ENCODE measurements around the gene VPREB3. TPM values are rescaled to one million over a fixed set of nuclear protein-coding genes. Genes with fewer than 3 reads are reported as not detected.

The VPREB3 gene
- total RNA-seq, 2 experiments from 2014 or later: 0.80 TPM; not detected in 1

GRCh38 chr22:23789638-23790037, 35.4 kb upstream of the VPREB3 start:
- no peak overlapping the region for H3K4me3 Mint-ChIP-seq

GRCh38 chr22:23789121-23789520, 34.9 kb upstream of the VPREB3 start:
- ChIA-PET POLR2A (no interaction called here), CTCF (interaction anchor here (1.6 kb wide), 1 partner anchor 20 kb away, joined by 3 read pairs; no protein-coding TSS in a partner anchor)
- Mint-ChIP-seq H3K4me1 (peaks cover 30% of the 10 kb centered on the region), H3K27ac (no peak overlapping the region), H3K27me3 (no peaks in the 10 kb centered on the region), H3K4me3 (no peak overlapping the region), H3K9me3 (ENCODE audit: low read depth) (no peaks in the 10 kb centered on the region), H3K36me3 (ENCODE audit: low read depth) (peaks cover 15% of the 10 kb centered on the region)
- intact Hi-C loops (cut with DNase I, micrococcal nuclease): loop anchor here in 1 of 2 experiments (5.0 kb wide), 1 partner anchor 103 kb away; the partner anchor contains the start of gene MIF
- ATAC-seq (no peak), DNase-seq (no peak)

More at GRCh38 chr22:23789638-23790037, 35.4 kb upstream of the VPREB3 start:
- POLR2A ChIA-PET: no interaction called here
- Mint-ChIP-seq H3K4me1 (peaks cover 26% of the 10 kb centered on the region), H3K27ac (no peak overlapping the region), H3K27me3 (no peaks in the 10 kb centered on the region), H3K36me3 (ENCODE audit: low read depth) (peaks cover 17% of the 10 kb centered on the region), H3K9me3 (ENCODE audit: low read depth) (no peaks in the 10 kb centered on the region)
- ATAC-seq (no peak), DNase-seq (no peak)
- intact Hi-C loops (cut with DNase I, micrococcal nuclease): loop anchor here in 1 of 2 experiments (5.0 kb wide), 1 partner anchor 103 kb away; the partner anchor contains the start of gene MIF
- CTCF ChIA-PET: interaction anchor here (0.5 to 1.6 kb wide), 3 partner anchors 21 to 657 kb away, joined by 3 to 5 read pairs (median 3); no protein-coding TSS in a partner anchor

DNA sequence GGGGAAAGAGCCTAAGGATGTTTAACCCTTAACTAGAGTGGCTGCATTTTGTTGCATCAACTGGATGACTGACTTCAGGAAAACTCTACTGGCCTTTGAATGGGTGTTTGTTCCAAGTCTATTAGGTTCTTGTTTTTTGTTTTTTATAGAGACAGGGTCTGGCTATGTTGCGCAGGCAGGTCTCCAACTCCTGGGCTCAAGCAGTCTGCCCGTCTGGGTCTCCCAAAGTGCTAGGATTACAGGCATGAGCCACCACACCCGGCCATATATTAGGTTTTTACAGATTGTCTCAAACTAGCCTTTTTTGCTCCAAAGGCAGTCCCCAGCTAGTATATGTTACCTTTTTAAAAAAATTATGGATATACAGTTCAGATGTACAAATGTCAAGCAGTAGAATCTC, 33.7 kb upstream of the VPREB3 start:
- intact Hi-C loops (cut with DNase I, micrococcal nuclease): loop anchor here (1.0 to 5.0 kb wide), 12 partner anchors 16 to 767 kb away; partner anchors contain the start of genes DERL3 (in 2 of the 2), MIF (in 2 of the 2), CABIN1 (in 1 of the 2) and CHCHD10 (in 1 of the 2)
- CTCF ChIA-PET: no interaction called here

DNA sequence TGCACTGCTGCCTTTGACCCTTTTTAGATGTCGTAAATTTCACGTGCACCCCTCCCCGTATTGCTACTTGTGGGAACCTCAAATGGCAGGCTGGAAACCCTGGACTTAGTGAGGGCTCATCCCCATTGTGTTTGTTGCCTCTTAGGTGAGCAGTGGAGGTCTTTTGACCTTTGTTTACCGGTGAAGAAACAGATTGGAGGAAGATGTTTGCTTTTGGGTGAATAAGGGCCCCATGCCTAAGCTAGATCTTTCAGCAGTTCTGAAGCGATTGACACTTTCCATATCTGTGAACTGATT, 33.3 kb upstream of the VPREB3 start:
- H3K4me1 Mint-ChIP-seq: peaks cover 30% of the 10 kb centered on the region
- H3K9me3 Mint-ChIP-seq (ENCODE audit: low read depth): no peaks in the 10 kb centered on the region
- peak overlapping the region; percentile 84 for H3K4me3 Mint-ChIP-seq
- H3K27me3 Mint-ChIP-seq: no peaks in the 10 kb centered on the region
- ChIA-PET CTCF (interaction anchor here (1.9 kb wide), 1 partner anchor 13 kb away, joined by 8 read pairs; no protein-coding TSS in a partner anchor), POLR2A (interaction anchor here (1.3 kb wide), 1 partner anchor 107 kb away, joined by 4 read pairs; the partner anchor contains the start of gene MIF)
- DNase-seq (no peak), ATAC-seq (peak; percentile 41)
- H3K27ac Mint-ChIP-seq: peak overlapping the region; percentile 86
- H3K36me3 Mint-ChIP-seq (ENCODE audit: low read depth): peaks cover 10% of the 10 kb centered on the region
- intact Hi-C loops (cut with DNase I, micrococcal nuclease): loop anchor here (1.0 to 5.0 kb wide), 12 partner anchors 15 to 767 kb away; partner anchors contain the start of genes DERL3 (in 2 of the 2), MIF (in 2 of the 2), CABIN1 (in 1 of the 2) and CHCHD10 (in 1 of the 2)

More for the DNA sequence above, 33.7 kb upstream of the VPREB3 start:
- Mint-ChIP-seq H3K9me3 (ENCODE audit: low read depth) (no peaks in the 10 kb centered on the region), H3K27me3 (no peaks in the 10 kb centered on the region), H3K36me3 (ENCODE audit: low read depth) (peaks cover 10% of the 10 kb centered on the region), H3K27ac (peak overlapping the region; percentile 86), H3K4me3 (peak overlapping the region; percentile 84), H3K4me1 (peaks cover 30% of the 10 kb centered on the region)
- no peak for ATAC-seq
- DNase-seq: no peak
- POLR2A ChIA-PET: no interaction called here

GRCh38 chr22:23786752-23787599, 32.8 kb upstream of the VPREB3 start, which contains the start of gene SMARCB1:
Gene SMARCB1 (plus strand): TSS chr22:23786966. CDS start chr22:23787170, 204 bp downstream.
- intact Hi-C loops (cut with DNase I, micrococcal nuclease): loop anchor here (1.0 to 5.0 kb wide), 12 partner anchors 15 to 768 kb away; partner anchors contain the start of genes DERL3 (in 2 of the 2), MIF (in 2 of the 2), ZNF70 (in 2 of the 2) and CABIN1 (in 1 of the 2)
- H3K27me3 Mint-ChIP-seq: no peaks in the 10 kb centered on the region
- POLR2A ChIA-PET: interaction anchor here (0.7 to 1.5 kb wide), 5 partner anchors 12 to 107 kb away, joined by 3 to 5 read pairs (median 3); partner anchors contain the start of genes MIF, MMP11 and SLC2A11
- peak; percentile 81 for ATAC-seq
- peak within 1 kb of the TSS; percentile 94 for H3K27ac Mint-ChIP-seq
- H3K4me1 Mint-ChIP-seq: peaks cover 30% of the 10 kb centered on the region
- no peaks in the 10 kb centered on the region for H3K9me3 Mint-ChIP-seq (ENCODE audit: low read depth)
- H3K36me3 Mint-ChIP-seq (ENCODE audit: low read depth): peaks cover 7% of the 10 kb centered on the region
- DNase-seq: peak; percentile 96
- H3K4me3 Mint-ChIP-seq: peak within 1 kb of the TSS; percentile 84
- CTCF ChIA-PET: interaction anchor here (1.0 to 1.9 kb wide), 3 partner anchors 12 to 32 kb away, joined by 3 to 8 read pairs (median 5); no protein-coding TSS in a partner anchor

DNA sequence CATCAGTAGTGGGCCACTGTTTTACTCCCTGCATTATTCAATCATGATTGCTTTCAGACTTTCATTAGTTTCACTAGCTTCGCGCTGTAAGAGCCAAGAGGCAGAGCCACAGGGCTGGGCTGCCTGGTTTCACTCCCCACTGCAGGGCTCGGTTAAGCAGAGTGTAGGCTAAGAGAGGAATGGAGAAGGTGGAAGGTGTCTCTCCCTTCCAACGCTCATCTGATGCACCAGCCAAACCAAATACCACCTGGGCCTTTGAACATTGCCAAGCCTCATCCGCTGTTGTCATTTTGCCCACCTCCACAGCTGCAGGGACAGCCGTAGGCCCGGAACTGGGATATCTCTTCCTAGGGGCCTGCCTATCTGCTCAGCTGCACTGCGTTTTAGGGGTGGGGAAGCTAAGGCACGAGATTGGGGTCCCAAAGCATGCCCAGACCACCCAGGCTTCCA, 32.1 kb upstream of the VPREB3 start:
- ChIA-PET CTCF (interaction anchor here (1.0 to 1.9 kb wide), 3 partner anchors 11 to 31 kb away, joined by 3 to 8 read pairs (median 5); no protein-coding TSS in a partner anchor), POLR2A (interaction anchor here (0.7 to 1.5 kb wide), 5 partner anchors 12 to 108 kb away, joined by 3 to 5 read pairs (median 4); partner anchors contain the start of genes MIF, MMP11 and SLC2A11)
- H3K4me1 Mint-ChIP-seq: peaks cover 30% of the 10 kb centered on the region
- peak overlapping the region; percentile 84 for H3K4me3 Mint-ChIP-seq
- peaks cover 7% of the 10 kb centered on the region for H3K36me3 Mint-ChIP-seq (ENCODE audit: low read depth)
- ATAC-seq: peak; percentile 8
- DNase-seq: peak; percentile 31
- no peaks in the 10 kb centered on the region for H3K9me3 Mint-ChIP-seq (ENCODE audit: low read depth)
- H3K27ac Mint-ChIP-seq: peak overlapping the region; percentile 94
- no peaks in the 10 kb centered on the region for H3K27me3 Mint-ChIP-seq
- intact Hi-C loops (cut with DNase I, micrococcal nuclease): loop anchor here (1.0 to 5.0 kb wide), 4 partner anchors 35 to 769 kb away; partner anchors contain the start of genes DERL3 (in 1 of the 2), GUCD1 (in 1 of the 2), MIF (in 1 of the 2) and SNRPD3 (in 1 of the 2)

DNA sequence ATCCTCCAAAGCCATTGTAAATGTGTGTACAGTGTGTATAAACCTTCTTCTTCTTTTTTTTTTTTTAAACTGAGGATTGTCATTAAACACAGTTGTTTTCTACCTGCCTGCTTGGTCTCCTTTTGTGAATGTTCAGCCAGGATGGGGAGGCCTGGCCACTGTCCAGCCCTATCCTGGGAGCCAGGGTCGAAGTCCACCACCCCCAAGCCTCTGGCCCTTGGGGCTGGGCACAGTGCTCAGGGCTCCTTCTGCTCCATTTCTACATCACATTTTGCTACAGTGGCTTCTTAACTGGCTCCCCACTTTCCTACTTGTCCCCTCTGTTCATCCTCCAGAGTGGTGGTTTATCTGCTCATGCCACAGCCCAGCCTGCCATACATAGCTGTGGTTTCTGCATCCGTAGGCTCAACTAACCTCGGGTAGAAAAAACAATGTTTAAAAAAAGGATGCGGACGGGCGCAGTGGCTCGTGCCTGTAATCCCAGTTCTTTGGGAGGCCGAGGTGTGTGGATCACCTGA, 30.0 kb upstream of the VPREB3 start:
- POLR2A ChIA-PET: no interaction called here
- DNase-seq: no peak
- H3K27me3 Mint-ChIP-seq: no peaks in the 10 kb centered on the region

DNA sequence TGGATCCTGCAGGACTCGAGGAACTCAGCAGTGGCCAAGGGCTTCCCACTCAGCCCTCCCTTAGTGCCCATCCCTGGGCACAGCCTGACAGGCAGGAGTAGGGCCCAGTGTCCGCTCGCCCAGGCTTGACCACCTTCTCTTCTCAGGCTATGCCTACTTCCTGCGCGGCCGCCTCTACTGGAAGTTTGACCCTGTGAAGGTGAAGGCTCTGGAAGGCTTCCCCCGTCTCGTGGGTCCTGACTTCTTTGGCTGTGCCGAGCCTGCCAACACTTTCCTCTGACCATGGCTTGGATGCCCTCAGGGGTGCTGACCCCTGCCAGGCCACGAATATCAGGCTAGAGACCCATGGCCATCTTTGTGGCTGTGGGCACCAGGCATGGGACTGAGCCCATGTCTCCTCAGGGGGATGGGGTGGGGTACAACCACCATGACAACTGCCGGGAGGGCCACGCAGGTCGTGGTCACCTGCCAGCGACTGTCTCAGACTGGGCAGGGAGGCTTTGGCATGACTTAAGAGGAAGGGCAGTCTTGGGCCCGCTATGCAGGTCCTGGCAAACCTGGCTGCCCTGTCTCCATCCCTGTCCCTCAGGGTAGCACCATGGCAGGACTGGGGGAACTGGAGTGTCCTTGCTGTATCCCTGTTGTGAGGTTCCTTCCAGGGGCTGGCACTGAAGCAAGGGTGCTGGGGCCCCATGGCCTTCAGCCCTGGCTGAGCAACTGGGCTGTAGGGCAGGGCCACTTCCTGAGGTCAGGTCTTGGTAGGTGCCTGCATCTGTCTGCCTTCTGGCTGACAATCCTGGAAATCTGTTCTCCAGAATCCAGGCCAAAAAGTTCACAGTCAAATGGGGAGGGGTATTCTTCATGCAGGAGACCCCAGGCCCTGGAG, 29.3 kb upstream of the VPREB3 start:
- ChIA-PET POLR2A (no interaction called here), CTCF (no interaction called here)
- Mint-ChIP-seq H3K4me1 (peaks cover 20% of the 10 kb centered on the region), H3K27me3 (no peaks in the 10 kb centered on the region), H3K36me3 (ENCODE audit: low read depth) (peaks cover 2% of the 10 kb centered on the region), H3K9me3 (ENCODE audit: low read depth) (no peaks in the 10 kb centered on the region), H3K27ac (no peak overlapping the region), H3K4me3 (no peak overlapping the region)
- intact Hi-C loops (cut with DNase I, micrococcal nuclease): no loop called here
- DNase-seq (no peak), ATAC-seq (no peak)

More for the DNA sequence above, 30.0 kb upstream of the VPREB3 start:
- intact Hi-C loops (cut with DNase I, micrococcal nuclease): no loop called here
- Mint-ChIP-seq H3K27ac (no peak overlapping the region), H3K4me3 (no peak overlapping the region), H3K36me3 (ENCODE audit: low read depth) (peaks cover 4% of the 10 kb centered on the region), H3K4me1 (peaks cover 22% of the 10 kb centered on the region), H3K9me3 (ENCODE audit: low read depth) (no peaks in the 10 kb centered on the region)
- CTCF ChIA-PET: interaction anchor here (0.6 kb wide), 1 partner anchor 8 kb away, joined by 3 read pairs; no protein-coding TSS in a partner anchor
- ATAC-seq: no peak

GRCh38 chr22:23782703-23783102, 28.5 kb upstream of the VPREB3 start:
- CTCF ChIA-PET: no interaction called here
- POLR2A ChIA-PET: no interaction called here
- no peak for ATAC-seq

DNA sequence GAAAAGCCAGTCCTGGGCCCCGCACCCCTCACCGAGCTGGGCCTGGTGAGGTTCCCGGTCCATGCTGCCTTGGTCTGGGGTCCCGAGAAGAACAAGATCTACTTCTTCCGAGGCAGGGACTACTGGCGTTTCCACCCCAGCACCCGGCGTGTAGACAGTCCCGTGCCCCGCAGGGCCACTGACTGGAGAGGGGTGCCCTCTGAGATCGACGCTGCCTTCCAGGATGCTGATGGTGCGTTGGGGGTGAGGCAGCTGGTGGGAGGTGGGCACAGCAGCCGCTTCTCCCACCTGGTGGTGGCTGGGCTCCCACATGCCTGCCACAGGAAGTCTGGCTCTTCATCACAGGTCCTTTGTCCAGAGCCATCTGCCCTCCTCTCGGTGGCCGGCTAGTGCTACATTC, 28.0 kb upstream of the VPREB3 start:
- H3K4me1 Mint-ChIP-seq: peaks cover 11% of the 10 kb centered on the region
- no peak overlapping the region for H3K4me3 Mint-ChIP-seq
- H3K36me3 Mint-ChIP-seq (ENCODE audit: low read depth): no peaks in the 10 kb centered on the region
- no peaks in the 10 kb centered on the region for H3K27me3 Mint-ChIP-seq
- CTCF ChIA-PET: no interaction called here
- ATAC-seq (no peak), DNase-seq (no peak)
- POLR2A ChIA-PET: no interaction called here
- H3K9me3 Mint-ChIP-seq (ENCODE audit: low read depth): no peaks in the 10 kb centered on the region
- intact Hi-C loops (cut with DNase I, micrococcal nuclease): no loop called here
- no peak overlapping the region for H3K27ac Mint-ChIP-seq

More at GRCh38 chr22:23782703-23783102, 28.5 kb upstream of the VPREB3 start:
- no peak overlapping the region for H3K4me3 Mint-ChIP-seq
- DNase-seq: no peak
- intact Hi-C loops (cut with DNase I, micrococcal nuclease): no loop called here
- peaks cover 13% of the 10 kb centered on the region for H3K4me1 Mint-ChIP-seq
- no peak overlapping the region for H3K27ac Mint-ChIP-seq
- no peaks in the 10 kb centered on the region for H3K27me3 Mint-ChIP-seq
- no peaks in the 10 kb centered on the region for H3K9me3 Mint-ChIP-seq (ENCODE audit: low read depth)
- no peaks in the 10 kb centered on the region for H3K36me3 Mint-ChIP-seq (ENCODE audit: low read depth)
